22Rv1 (cell line): ENCODE measurements around the gene TBC1D22A.

Experiments
- H3K27ac ChIP-seq: fragments of 450-650 bp; 2 replicates; pipeline ENCODE4 v1.5.1; 2017
- CTCF ChIP-seq: fragments of 450-650 bp; IDR thresholded peaks from 2 replicates; pipeline ENCODE4 v1.5.1; 2017; ENCODE audit warnings: mild to moderate bottlenecking
- ZFX ChIP-seq: fragments of 450-650 bp; IDR thresholded peaks from 2 replicates; pipeline ENCODE4 v1.6.1; 2017; ENCODE audit warnings: antibody characterized with exemption, borderline replicate concordance

The TBC1D22A gene

GRCh38 chr22:47198801-47199251, 436.4 kb downstream of the TBC1D22A start:
- TF ChIP-seq CTCF (no peak), ZFX (no peak)
- H3K27ac ChIP-seq: no peak overlapping the region

- no peak for TF ChIP-seq ZFX
- no peak for TF ChIP-seq CTCF
Measured at GRCh38 chr22:47199261-47199978, 437.0 kb downstream of the TBC1D22A start.

GRCh38 chr22:47199979-47200272, 437.5 kb downstream of the TBC1D22A start:
- TF ChIP-seq CTCF (no peak), ZFX (no peak)

More at GRCh38 chr22:47199261-47199978, 437.0 kb downstream of the TBC1D22A start:
- H3K27ac ChIP-seq: no peak overlapping the region

GRCh38 chr22:47200273-47201051, 438.0 kb downstream of the TBC1D22A start:
- no peak for TF ChIP-seq ZFX
- no peak for TF ChIP-seq CTCF
- no peak overlapping the region for H3K27ac ChIP-seq

More at GRCh38 chr22:47199979-47200272, 437.5 kb downstream of the TBC1D22A start:
- no peak overlapping the region for H3K27ac ChIP-seq

- TF ChIP-seq ZFX (no peak), CTCF (no peak)
- H3K27ac ChIP-seq: no peak overlapping the region
Measured at GRCh38 chr22:47201186-47201995, 438.9 kb downstream of the TBC1D22A start.

GRCh38 chr22:47201996-47202818, 439.8 kb downstream of the TBC1D22A start:
- TF ChIP-seq ZFX: no peak
- TF ChIP-seq CTCF: no peak
- H3K27ac ChIP-seq: no peak overlapping the region
